ENCODE measurements around the gene ESYT1.

GRCh38 chr12:56105609-56105902 lies 22.5 kb upstream of the ESYT1 start:
- TF ChIP-seq CTCF (IDR thresholded peaks at IDR 0.05) = no peak
- TF ChIP-seq POLR2AphosphoS5 (IDR thresholded peaks at IDR 0.05) = no peak
